Measurements from ENCODE around the gene SLC39A9. TPM values are rescaled to one million over a fixed set of nuclear protein-coding genes. Genes with fewer than 3 reads are reported as not detected.

The SLC39A9 gene
- polyA plus RNA-seq, 2 of the 4 experiments (the other 2 are of a cell fraction), result 41.7 to 116 TPM

DNA sequence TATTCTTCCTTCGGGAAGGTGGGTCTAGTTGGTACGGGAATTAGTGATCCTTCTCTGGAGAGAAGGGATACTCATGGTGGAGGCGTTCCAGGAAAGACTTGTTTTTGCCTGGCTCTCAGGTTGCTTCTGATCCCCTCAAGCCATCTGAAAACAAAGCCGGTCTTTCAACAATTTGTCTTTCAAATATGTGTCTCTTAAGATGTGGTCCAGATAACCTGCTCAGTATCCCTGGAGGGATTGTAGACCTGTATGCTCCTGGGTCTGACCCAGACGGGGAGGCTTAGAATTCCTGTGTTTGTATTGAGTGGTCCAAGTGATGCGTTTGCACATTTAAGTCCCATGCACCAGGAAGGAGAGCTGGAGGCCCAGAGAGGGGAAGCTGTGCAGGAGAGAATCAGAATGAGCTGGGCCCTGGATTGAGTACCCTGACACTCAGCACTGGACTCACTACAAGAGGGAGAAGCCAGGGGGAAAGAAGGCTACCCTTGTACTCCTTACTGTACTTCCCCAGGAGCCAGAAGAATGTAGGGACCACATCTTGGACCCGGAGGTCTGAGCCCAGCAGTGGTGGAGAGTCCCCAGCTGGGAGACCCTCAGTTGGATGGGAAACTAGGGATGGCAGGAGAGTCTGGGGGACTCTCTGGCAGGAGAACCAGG, 40.8 kb upstream of the SLC39A9 start:
- H3K27ac ChIP-seq, result no peak overlapping the region
- ChIA-PET CTCF (interaction anchor here (1.1 to 4.8 kb wide), 3 partner anchors 11 to 115 kb away, joined by 3 to 35 read pairs (median 3); no protein-coding TSS in a partner anchor), POLR2A (no interaction called here)
- WGBS (ENCODE audit: missing lambda C conversion rate), result 76% methylated on average over 7 of the region's 7 CpGs
- H3K4me3 ChIP-seq, result no peak overlapping the region
- no peak overlapping the region for H3K4me2 ChIP-seq
- ATAC-seq, result no peak
- peaks cover 7% of the 10 kb centered on the region; the same call in 1 of the 3 replicates for H3K4me1 ChIP-seq
- TF ChIP-seq, protein P1, sequence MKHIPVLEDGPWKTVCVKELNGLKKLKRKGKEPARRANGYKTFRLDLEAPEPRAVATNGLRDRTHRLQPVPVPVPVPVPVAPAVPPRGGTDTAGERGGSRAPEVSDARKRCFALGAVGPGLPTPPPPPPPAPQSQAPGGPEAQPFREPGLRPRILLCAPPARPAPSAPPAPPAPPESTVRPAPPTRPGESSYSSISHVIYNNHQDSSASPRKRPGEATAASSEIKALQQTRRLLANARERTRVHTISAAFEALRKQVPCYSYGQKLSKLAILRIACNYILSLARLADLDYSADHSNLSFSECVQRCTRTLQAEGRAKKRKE (CRISPR knock-in tag; IDR thresholded peaks at IDR 0.05; ENCODE audit: low read depth), result no peak
- TF ChIP-seq FOSB (CRISPR knock-in tag; IDR thresholded peaks at IDR 0.05) (no peak), EHMT2 (IDR thresholded peaks at IDR 0.05; ENCODE audit: low read depth) (no peak), RCOR1 (IDR thresholded peaks at IDR 0.05; ENCODE audit: low read depth, low read length) (no peak), HOXA7 (CRISPR knock-in tag; IDR thresholded peaks at IDR 0.05) (no peak), SREBF2 (IDR thresholded peaks at IDR 0.05) (no peak)
- no peaks in the 10 kb centered on the region for H3K9me3 ChIP-seq
- FAIRE-seq, result no peak
- no peak for DNase-seq (ENCODE audit: low read depth in 1 of 2, low spot score in 1 of 2)

DNA sequence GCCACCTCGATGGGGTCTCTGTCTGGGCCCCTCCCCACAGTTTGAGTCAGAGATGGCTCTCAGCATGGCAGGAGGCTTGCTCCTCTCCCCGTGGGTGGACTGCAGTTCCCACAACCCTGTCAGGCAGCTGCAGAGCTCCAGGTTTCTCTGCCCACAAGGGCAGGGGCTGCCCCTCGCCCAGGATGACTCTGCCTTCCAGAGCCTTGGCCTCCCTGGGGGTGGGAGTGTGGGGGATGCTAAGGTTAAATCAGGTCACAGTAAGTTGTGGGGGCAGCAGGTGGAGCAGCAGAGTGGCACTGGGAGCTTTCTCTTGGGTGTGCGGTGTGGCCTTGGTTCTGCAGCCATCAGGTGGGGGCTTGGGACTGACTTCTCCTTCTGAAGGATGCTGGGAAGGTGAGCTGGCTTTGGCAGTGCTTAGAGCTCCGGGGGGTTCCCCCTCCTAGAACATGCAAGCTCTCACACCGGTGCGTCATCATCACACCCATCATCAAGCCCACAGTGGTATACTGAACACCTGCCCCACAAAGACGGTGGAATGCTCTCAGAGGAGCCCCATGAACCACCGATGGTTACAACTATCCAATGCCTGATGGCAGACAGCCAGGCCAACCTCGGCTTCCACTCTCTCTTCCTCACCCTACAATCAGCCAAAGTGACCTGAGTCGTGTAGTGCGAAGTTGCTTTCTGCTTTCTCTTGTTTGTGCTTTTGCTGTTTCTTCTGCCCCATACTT, 40.1 kb upstream of the SLC39A9 start:
- Histone ChIP-seq H3K9me3 (no peaks in the 10 kb centered on the region), H3K27ac (no peak overlapping the region), H3K4me1 (peaks cover 7% of the 10 kb centered on the region; the same call in 1 of the 3 replicates), H3K4me3 (no peak overlapping the region), H3K4me2 (no peak overlapping the region)
- 69% methylated on average over 10 of the region's 12 CpGs for WGBS (ENCODE audit: missing lambda C conversion rate)
- TF ChIP-seq, protein P1 (CRISPR knock-in tag; IDR thresholded peaks at IDR 0.05; ENCODE audit: low read depth), result no peak
- no peak for TF ChIP-seq ZNF302 (CRISPR knock-in tag; IDR thresholded peaks at IDR 0.05)
- TF ChIP-seq RARB (CRISPR knock-in tag; IDR thresholded peaks at IDR 0.05), result no peak
- TF ChIP-seq, protein P2, sequence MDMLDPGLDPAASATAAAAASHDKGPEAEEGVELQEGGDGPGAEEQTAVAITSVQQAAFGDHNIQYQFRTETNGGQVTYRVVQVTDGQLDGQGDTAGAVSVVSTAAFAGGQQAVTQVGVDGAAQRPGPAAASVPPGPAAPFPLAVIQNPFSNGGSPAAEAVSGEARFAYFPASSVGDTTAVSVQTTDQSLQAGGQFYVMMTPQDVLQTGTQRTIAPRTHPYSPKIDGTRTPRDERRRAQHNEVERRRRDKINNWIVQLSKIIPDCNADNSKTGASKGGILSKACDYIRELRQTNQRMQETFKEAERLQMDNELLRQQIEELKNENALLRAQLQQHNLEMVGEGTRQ (IDR thresholded peaks at IDR 0.05), result no peak
- TF ChIP-seq EP300 (IDR thresholded peaks at IDR 0.05), result no peak
- TF ChIP-seq CEBPB (IDR thresholded peaks at IDR 0.05), result no peak
- TF ChIP-seq, protein P3, sequence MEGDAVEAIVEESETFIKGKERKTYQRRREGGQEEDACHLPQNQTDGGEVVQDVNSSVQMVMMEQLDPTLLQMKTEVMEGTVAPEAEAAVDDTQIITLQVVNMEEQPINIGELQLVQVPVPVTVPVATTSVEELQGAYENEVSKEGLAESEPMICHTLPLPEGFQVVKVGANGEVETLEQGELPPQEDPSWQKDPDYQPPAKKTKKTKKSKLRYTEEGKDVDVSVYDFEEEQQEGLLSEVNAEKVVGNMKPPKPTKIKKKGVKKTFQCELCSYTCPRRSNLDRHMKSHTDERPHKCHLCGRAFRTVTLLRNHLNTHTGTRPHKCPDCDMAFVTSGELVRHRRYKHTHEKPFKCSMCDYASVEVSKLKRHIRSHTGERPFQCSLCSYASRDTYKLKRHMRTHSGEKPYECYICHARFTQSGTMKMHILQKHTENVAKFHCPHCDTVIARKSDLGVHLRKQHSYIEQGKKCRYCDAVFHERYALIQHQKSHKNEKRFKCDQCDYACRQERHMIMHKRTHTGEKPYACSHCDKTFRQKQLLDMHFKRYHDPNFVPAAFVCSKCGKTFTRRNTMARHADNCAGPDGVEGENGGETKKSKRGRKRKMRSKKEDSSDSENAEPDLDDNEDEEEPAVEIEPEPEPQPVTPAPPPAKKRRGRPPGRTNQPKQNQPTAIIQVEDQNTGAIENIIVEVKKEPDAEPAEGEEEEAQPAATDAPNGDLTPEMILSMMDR (IDR thresholded peaks at IDR 0.05), result no peak
- TF ChIP-seq NR3C1 (IDR thresholded peaks at IDR 0.05), result no peak
- TF ChIP-seq HDAC2 (IDR thresholded peaks at IDR 0.05), result no peak
- TF ChIP-seq FOXS1 (CRISPR knock-in tag; IDR thresholded peaks at IDR 0.05), result no peak
- TF ChIP-seq ZSCAN20 (CRISPR knock-in tag; IDR thresholded peaks at IDR 0.05), result no peak
- TF ChIP-seq FOSL2 (IDR thresholded peaks at IDR 0.05), result no peak
- TF ChIP-seq FOSL2 (CRISPR knock-in tag; IDR thresholded peaks at IDR 0.05), result no peak
- no peak for TF ChIP-seq HEYL (CRISPR knock-in tag; IDR thresholded peaks at IDR 0.05)
- TF ChIP-seq, protein P4, sequence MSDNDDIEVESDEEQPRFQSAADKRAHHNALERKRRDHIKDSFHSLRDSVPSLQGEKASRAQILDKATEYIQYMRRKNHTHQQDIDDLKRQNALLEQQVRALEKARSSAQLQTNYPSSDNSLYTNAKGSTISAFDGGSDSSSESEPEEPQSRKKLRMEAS (IDR thresholded peaks at IDR 0.05), result no peak
- TF ChIP-seq, protein P5, sequence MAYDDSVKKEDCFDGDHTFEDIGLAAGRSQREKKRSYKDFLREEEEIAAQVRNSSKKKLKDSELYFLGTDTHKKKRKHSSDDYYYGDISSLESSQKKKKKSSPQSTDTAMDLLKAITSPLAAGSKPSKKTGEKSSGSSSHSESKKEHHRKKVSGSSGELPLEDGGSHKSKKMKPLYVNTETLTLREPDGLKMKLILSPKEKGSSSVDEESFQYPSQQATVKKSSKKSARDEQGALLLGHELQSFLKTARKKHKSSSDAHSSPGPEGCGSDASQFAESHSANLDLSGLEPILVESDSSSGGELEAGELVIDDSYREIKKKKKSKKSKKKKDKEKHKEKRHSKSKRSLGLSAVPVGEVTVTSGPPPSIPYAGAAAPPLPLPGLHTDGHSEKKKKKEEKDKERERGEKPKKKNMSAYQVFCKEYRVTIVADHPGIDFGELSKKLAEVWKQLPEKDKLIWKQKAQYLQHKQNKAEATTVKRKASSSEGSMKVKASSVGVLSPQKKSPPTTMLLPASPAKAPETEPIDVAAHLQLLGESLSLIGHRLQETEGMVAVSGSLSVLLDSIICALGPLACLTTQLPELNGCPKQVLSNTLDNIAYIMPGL (CRISPR knock-in tag; IDR thresholded peaks at IDR 0.05; ENCODE audit: borderline replicate concordance), result no peak
- ChIA-PET POLR2A (no interaction called here), CTCF (interaction anchor here (0.8 to 4.8 kb wide), 5 partner anchors 11 to 116 kb away, joined by 3 to 35 read pairs (median 3); no protein-coding TSS in a partner anchor)
- FAIRE-seq (no peak), ATAC-seq (no peak), DNase-seq (ENCODE audit: low read depth in 1 of 2, low spot score in 1 of 2) (no peak)
